Right cardiac atrium (tissue), 5 donors: ENCODE data around the gene B3GALT4. TPM values are rescaled to one million over a fixed set of nuclear protein-coding genes. Genes with fewer than 3 reads are reported as not detected.
A peak's percentile ranks its signal among the peaks of the same experiment; 100 is the strongest.

Source experiments
- ATAC-seq, 2 donors: fragments of 200-7000 bp; cut with Tn5 transposase; one replicate each; pipeline versions ENCODE4 v1.8.0 to v1.9.1; 2020; ENCODE audit warnings: moderate library complexity in 2 of 2, mild to moderate bottlenecking in 1 of 2
- DNase-seq, 3 donors: peaks; one replicate each; pipeline ENCODE4 v3.0.0-alpha.2; 2020
- H3K27ac ChIP-seq: one replicate; pipeline ENCODE4 v1.5.1; 2013; ENCODE audit warnings: mild to moderate bottlenecking, low read length, control low read depth, moderate library complexity
- H3K27me3 ChIP-seq: one replicate; pipeline ENCODE4 v1.6.1; 2013; ENCODE audit not compliant: control insufficient read depth, insufficient read depth
- H3K4me1 ChIP-seq: one replicate; pipeline ENCODE4 v1.6.1; 2013; ENCODE audit warnings: low read length; ENCODE audit not compliant: control insufficient read depth, insufficient read depth
- H3K4me3 ChIP-seq: one replicate; pipeline ENCODE4 v1.5.1; 2013; ENCODE audit warnings: low read length, control low read depth
- H3K9me3 ChIP-seq: one replicate; pipeline ENCODE4 v1.6.1; 2013; ENCODE audit warnings: low read length; ENCODE audit not compliant: control insufficient read depth
- WGBS: extraction: QIAGEN DNeasy Blood & Tissue Kit; methylation state at CpG from one replicate; pipeline ENCODE4 v1.1.7; 2013; 5-methylcytosine and 5-hydroxymethylcytosine counted together
- intact Hi-C, 4 donors: fragments of 100-400 bp; cut with DNase I; formaldehyde crosslinking; loops; one replicate each; pipeline versions ENCODE4 v1.11.0 to v1.14.0; 2022 to 2023
- long read RNA-seq, 4 donors: library from polyadenylated mRNA; unstranded; transcript quantifications; one replicate each; pipeline ENCODE4 v2.0.0, GENCODE V29; 2020 to 2021
- polyA plus RNA-seq: library from polyadenylated mRNA; stranded (reverse); fragments of 200-250 nt; gene quantifications from one replicate; pipeline ENCODE4 v1.2.3, GENCODE V29; 2013
- total RNA-seq, 4 donors: library from RNA; stranded (reverse); fragmentation: NEBNext Ultra II Directional; extraction: Animal tissue kit (Norgen Biotek cat#: 25700); gene quantifications; one replicate each; pipeline ENCODE4 v1.2.1, GENCODE V29; 2021
- donor health status: healthy with polysubstance abuse.
- donor health status: DM: no; HTN: yes; CAD: no.
- donor health status: DM: no; HTN: no; CAD: no.
- donor health status: DM: no; HTN: yes; CAD: no; lungs with severe emphysema.
- donor health status: DM: yes; HTN: yes; CAD: no.

B3GALT4 gene, protein sequence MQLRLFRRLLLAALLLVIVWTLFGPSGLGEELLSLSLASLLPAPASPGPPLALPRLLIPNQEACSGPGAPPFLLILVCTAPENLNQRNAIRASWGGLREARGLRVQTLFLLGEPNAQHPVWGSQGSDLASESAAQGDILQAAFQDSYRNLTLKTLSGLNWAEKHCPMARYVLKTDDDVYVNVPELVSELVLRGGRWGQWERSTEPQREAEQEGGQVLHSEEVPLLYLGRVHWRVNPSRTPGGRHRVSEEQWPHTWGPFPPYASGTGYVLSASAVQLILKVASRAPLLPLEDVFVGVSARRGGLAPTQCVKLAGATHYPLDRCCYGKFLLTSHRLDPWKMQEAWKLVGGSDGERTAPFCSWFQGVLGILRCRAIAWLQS
- total RNA-seq (10 to 100 TPM in 2 of 4 donors, 1 to 10 TPM in 2; 9.7 to 10.2 (median 9.9) TPM), polyA plus RNA-seq (11.0 TPM)
- long read RNA-seq, donor 1, transcript B3GALT4-204 (1 exons, 1,694 nt) = major isoform, 33 of 34 reads
- long read RNA-seq, donor 1, partial matches to known transcripts = 0 of 34 reads
- long read RNA-seq, donor 1, other reads (novel, unspliced or antisense) = 1 of 34 reads
- long read RNA-seq, donor 2, transcript B3GALT4-204 (1 exons, 1,694 nt) = major isoform, 14 of 14 reads
- long read RNA-seq, donor 2, partial matches to known transcripts = 0 of 14 reads
- long read RNA-seq, donor 2, other reads (novel, unspliced or antisense) = 0 of 14 reads
- long read RNA-seq, donor 3, transcript B3GALT4-204 (1 exons, 1,694 nt) = major isoform, 48 of 55 reads
- long read RNA-seq, donor 3, partial matches to known transcripts = 0 of 55 reads
- long read RNA-seq, donor 3, other reads (novel, unspliced or antisense) = 3 of 55 reads
- long read RNA-seq, donor 4, transcript B3GALT4-204 (1 exons, 1,694 nt) = major isoform, 24 of 24 reads
- long read RNA-seq, donor 4, partial matches to known transcripts = 0 of 24 reads
- long read RNA-seq, donor 4, other reads (novel, unspliced or antisense) = 0 of 24 reads

GRCh38 chr6:33276864-33277662 lies at the start of gene B3GALT4:
Gene B3GALT4, plus strand, starts transcription at chr6:33277123. Its CDS starts 297 bp downstream, at chr6:33277420.
- H3K9me3 ChIP-seq = no peaks in the 10 kb centered on the region
- H3K27me3 ChIP-seq = no peaks in the 10 kb centered on the region
- ATAC-seq = peak; percentile 79
- intact Hi-C loops = no loop called here
- no peaks in the 10 kb centered on the region for H3K4me1 ChIP-seq
- H3K4me3 ChIP-seq = peak within 1 kb of the TSS; percentile 38
- WGBS = under 1% methylated on average over 80 of the region's 80 CpGs
- peak; percentile 82 to 93 (median 93) for DNase-seq
- peak within 1 kb of the TSS; percentile 76 for H3K27ac ChIP-seq

- Histone ChIP-seq H3K9me3 (no peaks in the 10 kb centered on the region), H3K27me3 (no peaks in the 10 kb centered on the region), H3K4me1 (peaks cover 1% of the 10 kb centered on the region), H3K4me3 (no peak overlapping the region), H3K27ac (no peak overlapping the region)
- WGBS = 16% methylated on average over 6 of the region's 6 CpGs
- intact Hi-C loops = no loop called here
- no peak for DNase-seq
- ATAC-seq = no peak
Observed at GRCh38 chr6:33235221-33235634, 41.7 kb upstream of the B3GALT4 start.

- intact Hi-C loops = no loop called here
- DNase-seq (no peak), ATAC-seq (no peak)
- Histone ChIP-seq H3K27ac (no peak overlapping the region), H3K4me1 (peaks cover 1% of the 10 kb centered on the region), H3K9me3 (no peaks in the 10 kb centered on the region), H3K4me3 (no peak overlapping the region), H3K27me3 (no peaks in the 10 kb centered on the region)
Observed at GRCh38 chr6:33236328-33236727, 40.6 kb upstream of the B3GALT4 start.

DNA sequence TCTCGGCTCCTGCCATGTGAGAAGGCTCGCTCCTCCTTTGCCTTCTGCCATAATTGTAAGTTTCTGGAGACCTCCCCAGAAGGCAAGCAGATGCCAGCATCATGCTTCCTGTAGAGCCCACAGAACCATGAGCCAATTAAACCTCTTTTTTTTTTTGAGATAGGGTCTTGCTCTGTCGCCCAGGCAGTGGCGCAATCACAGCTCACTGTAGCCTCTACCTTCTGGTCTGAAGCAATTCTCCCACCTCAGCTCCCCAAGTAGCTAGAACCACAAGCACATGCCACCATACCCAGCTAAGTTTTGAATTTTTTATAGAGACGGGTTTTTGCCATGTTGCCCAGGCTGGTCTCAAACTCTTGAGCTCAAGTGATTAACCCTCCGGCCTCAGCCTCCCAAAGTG lies 40.1 kb upstream of the B3GALT4 start:
- no peak overlapping the region for H3K4me3 ChIP-seq
- DNase-seq (no peak), ATAC-seq (no peak)
- H3K9me3 ChIP-seq = no peaks in the 10 kb centered on the region
- 87% methylated on average over 6 of the region's 6 CpGs for WGBS
- H3K27me3 ChIP-seq = no peaks in the 10 kb centered on the region
- peaks cover 1% of the 10 kb centered on the region for H3K4me1 ChIP-seq
- H3K27ac ChIP-seq = no peak overlapping the region
- intact Hi-C loops = no loop called here

- no peaks in the 10 kb centered on the region for H3K27me3 ChIP-seq
- intact Hi-C loops = no loop called here
- no peaks in the 10 kb centered on the region for H3K9me3 ChIP-seq
- peaks cover 1% of the 10 kb centered on the region for H3K4me1 ChIP-seq
- 58% methylated on average over 2 of the region's 2 CpGs for WGBS
- H3K4me3 ChIP-seq = no peak overlapping the region
- no peak overlapping the region for H3K27ac ChIP-seq
- no peak for DNase-seq
- no peak for ATAC-seq
Observed at GRCh38 chr6:33237741-33238140, 39.2 kb upstream of the B3GALT4 start.

GRCh38 chr6:33241968-33242367 lies 35.0 kb upstream of the B3GALT4 start:
- intact Hi-C loops = loop anchor here in 3 of 4 donors (5.0 to 10.0 kb wide), 3 partner anchors 67 to 117 kb away; no protein-coding TSS in a partner anchor
- DNase-seq (no peak), ATAC-seq (no peak)
- WGBS = 59% methylated on average over 3 of the region's 3 CpGs
- no peaks in the 10 kb centered on the region for H3K9me3 ChIP-seq
- H3K4me3 ChIP-seq = no peak overlapping the region
- H3K27ac ChIP-seq = no peak overlapping the region
- H3K27me3 ChIP-seq = no peaks in the 10 kb centered on the region
- H3K4me1 ChIP-seq = no peaks in the 10 kb centered on the region

GRCh38 chr6:33243476-33243875 lies 33.4 kb upstream of the B3GALT4 start:
- 30% methylated on average over 1 of the region's 1 CpG for WGBS
- H3K4me3 ChIP-seq = no peak overlapping the region
- DNase-seq (no peak), ATAC-seq (no peak)
- no peaks in the 10 kb centered on the region for H3K4me1 ChIP-seq
- H3K9me3 ChIP-seq = no peaks in the 10 kb centered on the region
- H3K27me3 ChIP-seq = no peaks in the 10 kb centered on the region
- intact Hi-C loops = loop anchor here in 3 of 4 donors (5.0 to 10.0 kb wide), 3 partner anchors 69 to 119 kb away; no protein-coding TSS in a partner anchor
- H3K27ac ChIP-seq = no peak overlapping the region

DNA sequence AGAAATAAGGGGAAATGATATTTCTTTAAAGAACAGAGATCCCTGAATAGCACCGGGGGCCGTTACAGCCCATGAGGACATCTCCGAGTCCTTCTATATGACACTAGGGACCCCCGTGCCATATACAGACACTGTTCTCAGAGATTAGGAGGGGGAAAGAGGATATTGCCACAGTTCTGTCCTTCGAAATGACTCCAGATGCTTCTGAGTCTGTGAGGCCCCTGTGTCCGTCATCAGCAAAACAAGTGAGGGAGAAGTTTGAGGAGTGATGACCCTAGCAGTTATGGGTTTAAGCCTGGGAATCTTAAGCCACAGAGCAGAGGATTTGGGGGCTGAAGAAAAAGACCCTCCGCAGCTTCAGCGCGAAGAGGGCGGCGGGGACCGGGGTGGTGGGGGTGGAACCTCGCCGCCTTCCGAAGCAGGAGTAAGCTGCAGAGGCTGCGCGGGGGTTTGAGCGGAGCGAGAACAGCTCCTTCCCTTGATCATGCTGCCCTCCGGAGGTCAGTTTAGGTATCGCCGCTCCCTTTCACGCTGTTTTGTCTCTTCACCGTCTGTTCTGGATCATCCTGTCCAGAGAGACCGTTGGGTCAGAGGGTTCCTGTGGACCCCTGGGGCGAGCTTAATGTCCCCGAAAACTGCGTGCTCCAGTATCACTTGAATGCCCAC lies 28.8 kb upstream of the B3GALT4 start:
- DNase-seq = peak; percentile 85 to 96 (median 94)
- intact Hi-C loops = loop anchor here (1.0 to 10.0 kb wide), 6 partner anchors 73 to 231 kb away; no protein-coding TSS in a partner anchor
- Histone ChIP-seq H3K4me1 (peaks cover 4% of the 10 kb centered on the region), H3K9me3 (no peaks in the 10 kb centered on the region), H3K4me3 (peak overlapping the region; percentile 47), H3K27me3 (no peaks in the 10 kb centered on the region), H3K27ac (peak overlapping the region; percentile 94)
- ATAC-seq = peak; percentile 61 to 76
- WGBS = 2% methylated on average over 28 of the region's 28 CpGs

GRCh38 chr6:33248643-33248931 lies 28.3 kb upstream of the B3GALT4 start:
- DNase-seq (no peak), ATAC-seq (peak; percentile 4 to 13)
- under 1% methylated on average over 18 of the region's 18 CpGs for WGBS

More at GRCh38 chr6:33248643-33248931, 28.3 kb upstream of the B3GALT4 start:
- H3K4me1 ChIP-seq = peaks cover 4% of the 10 kb centered on the region
- no peaks in the 10 kb centered on the region for H3K9me3 ChIP-seq
- H3K4me3 ChIP-seq = peak overlapping the region; percentile 47
- intact Hi-C loops = loop anchor here (1.0 to 10.0 kb wide), 6 partner anchors 74 to 231 kb away; no protein-coding TSS in a partner anchor
- peak overlapping the region; percentile 94 for H3K27ac ChIP-seq
- H3K27me3 ChIP-seq = no peaks in the 10 kb centered on the region
